Activated CD4-positive, alpha-beta T cell treated with anti-CD3 and anti-CD28 coated beads for 36 hours (primary cell): ENCODE measurements around the gene SUCNR1. TPM values are rescaled to one million over a fixed set of nuclear protein-coding genes. Genes with fewer than 3 reads are reported as not detected.
A peak's percentile ranks its signal among the peaks of the same experiment; 100 is the strongest.
"Not testable (repeated sequence)": the region's sequence is repeated elsewhere in the genome, so short reads cannot be mapped to it uniquely, and the experiment has no call there.

Experiments used
- ATAC-seq: fragments of 200-7000 bp; cut with Tn5 transposase; one replicate; pipeline ENCODE4 v1.10.0; 2021; ENCODE audit warnings: mild to moderate bottlenecking, moderate library complexity
- CTCF ChIA-PET: fragments of 350-600 bp; sonication (Branson Sonifier 250); formaldehyde crosslinking; loops from one replicate; lab custom pipeline; 2021; ENCODE audit warnings: antibody characterized with exemption; lab: Charles Lee
- POLR2A ChIA-PET: fragments of 350-600 bp; sonication (Branson Sonifier 250); formaldehyde crosslinking; loops from one replicate; lab custom pipeline; 2021; ENCODE audit warnings: antibody characterized with exemption, inconsistent platforms; lab: Charles Lee
- DNase-seq: peaks from one replicate; pipeline ENCODE4 v3.0.0-alpha.2; 2020
- H3K27ac Mint-ChIP-seq: one replicate; pipeline ENCODE4 v1.8.0; 2021; ENCODE audit warnings: mixed read lengths
- H3K27me3 Mint-ChIP-seq: one replicate; pipeline ENCODE4 v1.8.0; 2021; ENCODE audit warnings: mixed read lengths
- H3K36me3 Mint-ChIP-seq: one replicate; pipeline ENCODE4 v1.8.0; 2021; ENCODE audit warnings: low read depth, mixed read lengths
- H3K4me1 Mint-ChIP-seq: one replicate; pipeline ENCODE4 v1.8.0; 2021; ENCODE audit warnings: mixed read lengths
- H3K4me3 Mint-ChIP-seq: one replicate; pipeline ENCODE4 v1.8.0; 2021; ENCODE audit warnings: mild to moderate bottlenecking, moderate library complexity, mixed read lengths
- H3K9me3 Mint-ChIP-seq: one replicate; pipeline ENCODE4 v1.8.0; 2021; ENCODE audit warnings: low read depth, mixed read lengths
- intact Hi-C, 2 experiments: fragments of 100-400 bp; cut with DNase I in 1 of 2; cut with micrococcal nuclease in 1 of 2; formaldehyde crosslinking; loops; one replicate each; pipeline versions ENCODE4 v1.14.2 to v1.15.1; 2022 to 2024; cut with DNase I, micrococcal nuclease
- total RNA-seq, 2 experiments: library from RNA; stranded (reverse); gene quantifications; one replicate each; pipeline ENCODE4 v1.2.3, GENCODE V29; 2021

Gene SUCNR1
- total RNA-seq, 2 experiments from 2014 or later = not detected

DNA sequence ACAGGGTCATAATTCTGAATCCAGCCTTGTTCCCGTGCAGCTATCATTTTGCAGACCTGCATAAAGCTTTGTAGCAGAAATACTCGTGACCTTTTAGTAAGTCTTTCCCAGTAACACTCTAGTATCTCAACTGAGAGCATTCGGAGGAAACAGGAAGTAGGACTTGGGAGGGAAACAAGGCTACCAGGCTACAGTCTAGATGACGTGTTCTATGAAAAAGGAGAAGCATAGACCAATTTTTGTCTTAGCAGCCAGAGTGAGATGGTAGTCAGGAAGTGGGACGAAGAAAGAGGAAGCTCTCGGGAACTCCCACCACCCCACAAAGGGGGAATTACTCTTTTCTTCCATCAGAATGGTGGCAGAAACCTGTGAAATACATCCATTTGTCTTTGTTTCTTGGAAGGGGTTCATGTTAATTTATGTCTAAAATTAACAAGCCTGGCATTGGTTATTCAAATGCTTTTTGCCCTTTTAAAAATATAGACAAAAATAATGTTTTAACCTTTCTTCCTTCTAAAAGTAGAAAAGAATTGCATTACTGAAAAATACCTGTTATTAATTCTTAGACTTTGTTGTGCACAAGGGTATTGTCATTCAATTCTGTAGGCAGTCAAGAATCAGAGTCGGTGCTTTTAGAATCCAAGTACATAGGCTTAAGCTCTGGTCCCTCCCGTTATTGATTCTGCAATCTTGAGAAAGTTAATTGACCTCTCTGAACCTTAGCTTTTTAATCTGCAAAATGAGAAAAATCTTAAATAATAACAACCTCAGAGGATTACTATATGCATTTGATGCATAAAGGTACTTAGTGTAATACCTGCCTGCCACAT is 1.6 kb upstream of the SUCNR1 start:
- POLR2A ChIA-PET = no interaction called here
- DNase-seq (no peak), ATAC-seq (peak; percentile 36)
- H3K4me3 Mint-ChIP-seq = no peak overlapping the region
- CTCF ChIA-PET = interaction anchor here (0.5 to 0.7 kb wide), 3 partner anchors 140 to 431 kb away, joined by 3 read pairs; no protein-coding TSS in a partner anchor
- intact Hi-C loops = no loop called here
- no peaks in the 10 kb centered on the region for H3K9me3 Mint-ChIP-seq
- H3K4me1 Mint-ChIP-seq = peaks cover 12% of the 10 kb centered on the region
- no peaks in the 10 kb centered on the region for H3K36me3 Mint-ChIP-seq
- H3K27me3 Mint-ChIP-seq = peaks cover 3% of the 10 kb centered on the region
- no peak overlapping the region for H3K27ac Mint-ChIP-seq

DNA sequence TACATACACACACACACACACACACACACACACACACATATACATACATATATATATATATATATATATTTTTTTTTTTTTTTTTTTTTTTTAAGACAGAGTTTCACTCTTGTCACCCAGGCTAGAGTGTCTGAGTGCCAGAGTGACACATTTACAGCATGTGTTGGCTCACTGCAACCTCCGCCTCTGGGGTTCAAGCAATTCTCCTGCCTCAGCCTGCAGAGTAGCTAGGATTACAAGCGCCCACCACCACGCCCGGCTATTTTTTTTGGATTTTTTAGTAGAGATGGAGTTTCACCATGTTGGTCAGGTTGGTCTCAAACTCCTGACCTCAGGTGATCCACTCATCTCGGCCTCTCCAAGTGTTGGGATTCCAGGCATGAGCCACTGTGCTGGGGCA is 636 bp downstream of the SUCNR1 start:
- H3K9me3 Mint-ChIP-seq, H3K27me3 Mint-ChIP-seq, H3K27ac Mint-ChIP-seq, H3K36me3 Mint-ChIP-seq, CTCF ChIA-PET, DNase-seq, ATAC-seq, intact Hi-C loops, POLR2A ChIA-PET, H3K4me3 Mint-ChIP-seq: not testable (repeated sequence)
- peaks cover 12% of the 10 kb centered on the region for H3K4me1 Mint-ChIP-seq

DNA sequence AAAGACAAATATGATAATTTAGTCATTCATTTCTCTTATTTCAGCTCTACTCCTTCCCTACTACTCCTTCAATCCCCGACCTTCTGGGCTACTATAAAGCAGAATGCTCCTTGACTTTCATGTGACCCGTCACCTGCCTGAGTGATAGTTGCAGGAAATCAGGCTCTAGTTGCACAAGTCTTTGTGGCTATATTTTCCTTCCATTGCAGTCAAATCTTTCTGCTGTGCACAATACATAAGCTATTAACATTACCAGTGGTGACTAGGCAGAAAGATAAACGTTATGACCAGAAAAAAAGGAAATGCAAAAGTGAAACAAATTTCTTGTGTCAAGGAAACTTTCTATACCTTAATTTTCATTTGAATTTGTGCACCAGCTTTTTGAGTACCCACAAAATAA is 2.3 kb downstream of the SUCNR1 start:
- intact Hi-C loops = no loop called here
- ChIA-PET CTCF (interaction anchor here (0.8 kb wide), 1 partner anchor 36 kb away, joined by 3 read pairs; no protein-coding TSS in a partner anchor), POLR2A (no interaction called here)
- DNase-seq = no peak
- H3K27ac Mint-ChIP-seq = no peak overlapping the region
- H3K27me3 Mint-ChIP-seq = peaks cover 3% of the 10 kb centered on the region
- H3K9me3 Mint-ChIP-seq = no peaks in the 10 kb centered on the region
- ATAC-seq = no peak
- peaks cover 16% of the 10 kb centered on the region for H3K4me1 Mint-ChIP-seq
- H3K36me3 Mint-ChIP-seq = no peaks in the 10 kb centered on the region
- no peak overlapping the region for H3K4me3 Mint-ChIP-seq

DNA sequence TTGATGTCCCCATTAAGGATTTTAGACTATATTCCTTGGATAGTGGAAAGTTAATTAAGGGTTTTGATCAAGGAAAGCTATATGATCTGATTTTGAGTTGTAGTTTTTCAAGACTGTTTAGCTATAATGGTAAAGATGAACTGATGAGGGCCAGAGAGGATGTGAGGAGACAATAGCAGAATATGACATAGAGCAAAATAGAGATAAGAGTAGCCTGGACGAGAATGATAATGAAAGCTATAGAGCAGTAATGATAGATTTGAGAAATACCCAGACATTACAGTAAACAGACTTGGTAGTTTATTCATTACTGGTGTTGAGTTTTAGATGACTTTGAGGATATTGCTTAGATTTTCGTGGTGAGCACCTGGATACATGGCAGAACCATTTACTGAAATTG is 3.8 kb downstream of the SUCNR1 start:
- Mint-ChIP-seq H3K9me3 (no peaks in the 10 kb centered on the region), H3K4me1 (peaks cover 9% of the 10 kb centered on the region), H3K36me3 (no peaks in the 10 kb centered on the region), H3K27me3 (peaks cover 3% of the 10 kb centered on the region), H3K27ac (no peak overlapping the region), H3K4me3 (no peak overlapping the region)
- ChIA-PET CTCF (interaction anchor here (1.2 kb wide), 1 partner anchor 17 kb away, joined by 3 read pairs; no protein-coding TSS in a partner anchor), POLR2A (no interaction called here)
- ATAC-seq = no peak
- intact Hi-C loops = no loop called here
- no peak for DNase-seq

DNA sequence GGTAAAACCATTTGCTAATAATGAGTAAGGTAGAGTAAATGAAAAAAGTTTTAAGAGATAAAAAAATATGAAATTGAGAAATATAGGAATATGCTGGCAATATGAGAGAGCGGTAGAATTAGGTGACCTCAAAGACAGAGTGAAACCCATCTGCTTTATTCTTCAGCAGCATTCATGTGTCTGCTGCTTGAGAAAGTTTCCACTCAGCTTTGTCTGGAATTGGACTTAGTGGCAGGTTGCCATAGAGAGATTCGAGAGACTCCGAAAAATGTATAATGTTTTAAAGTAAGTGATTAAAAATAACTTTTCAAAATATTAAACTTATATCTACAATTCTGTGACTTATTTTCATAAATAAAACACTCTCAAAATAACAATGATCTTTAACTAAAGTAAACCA is 5.0 kb downstream of the SUCNR1 start:
- ChIA-PET POLR2A (no interaction called here), CTCF (no interaction called here)
- H3K4me1 Mint-ChIP-seq = peaks cover 9% of the 10 kb centered on the region
- no peaks in the 10 kb centered on the region for H3K9me3 Mint-ChIP-seq
- intact Hi-C loops = no loop called here
- H3K36me3 Mint-ChIP-seq = no peaks in the 10 kb centered on the region
- peaks cover 3% of the 10 kb centered on the region for H3K27me3 Mint-ChIP-seq
- no peak for ATAC-seq
- no peak for DNase-seq
- H3K27ac Mint-ChIP-seq = no peak overlapping the region
- no peak overlapping the region for H3K4me3 Mint-ChIP-seq

DNA sequence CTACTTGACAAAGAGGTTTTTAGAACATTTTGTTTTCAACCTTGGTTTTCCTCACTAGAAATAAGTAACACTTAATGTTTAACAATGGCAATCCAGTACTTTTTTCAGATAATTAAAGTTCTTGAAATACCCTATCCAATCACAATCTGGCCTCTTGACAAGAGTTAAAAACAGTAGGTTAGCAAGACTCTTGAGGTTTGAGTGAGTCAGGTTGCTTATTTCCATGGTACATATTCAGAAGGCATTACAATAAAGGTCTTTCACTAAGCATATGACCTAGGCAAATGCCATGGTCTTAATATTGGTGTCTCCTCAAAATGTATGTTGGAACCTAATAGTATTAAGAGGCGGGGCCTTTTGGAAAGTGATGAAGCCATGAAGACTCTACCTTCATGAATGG is 5.6 kb downstream of the SUCNR1 start:
- no peak for ATAC-seq
- Mint-ChIP-seq H3K27ac (no peak overlapping the region), H3K9me3 (no peaks in the 10 kb centered on the region), H3K36me3 (no peaks in the 10 kb centered on the region), H3K4me1 (peaks cover 9% of the 10 kb centered on the region), H3K4me3 (no peak overlapping the region), H3K27me3 (peaks cover 3% of the 10 kb centered on the region)
- ChIA-PET CTCF (no interaction called here), POLR2A (no interaction called here)
- no peak for DNase-seq
- intact Hi-C loops = no loop called here

DNA sequence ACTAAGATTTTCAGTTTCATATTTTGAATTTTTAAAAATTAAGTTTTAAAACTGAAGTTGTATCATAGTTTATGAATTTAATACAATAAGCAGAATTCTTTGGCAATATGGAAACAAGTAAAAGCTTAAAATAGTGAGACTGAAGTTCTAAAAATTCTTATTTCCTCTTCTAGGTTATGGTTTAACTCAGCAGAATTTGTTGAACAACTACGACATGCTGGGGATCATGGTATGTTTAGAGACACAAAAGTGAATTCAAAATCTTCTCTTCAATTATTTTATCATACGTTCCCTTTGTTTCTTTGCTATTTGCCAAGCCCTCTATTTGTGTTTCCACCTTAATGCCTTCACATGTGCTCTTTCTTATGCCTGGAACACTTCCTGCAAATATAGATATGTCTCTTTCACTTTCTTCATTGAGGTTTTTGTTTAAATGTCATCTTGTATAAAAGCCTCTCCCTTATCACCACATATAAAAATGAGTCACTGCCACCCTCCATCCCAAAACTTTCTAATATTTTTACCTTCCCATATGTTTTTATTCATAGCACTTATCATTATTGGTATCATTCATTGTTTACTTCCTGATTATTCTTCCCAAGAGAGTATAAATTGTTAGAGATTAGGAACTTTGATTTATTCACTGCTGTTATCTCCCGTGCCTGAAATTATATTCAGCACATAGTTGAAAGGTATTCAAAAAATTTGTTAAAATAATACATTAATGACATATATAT is 6.4 kb downstream of the SUCNR1 start:
- H3K9me3 Mint-ChIP-seq = no peaks in the 10 kb centered on the region
- no peak overlapping the region for H3K27ac Mint-ChIP-seq
- DNase-seq (no peak), ATAC-seq (no peak)
- ChIA-PET POLR2A (no interaction called here), CTCF (no interaction called here)
- intact Hi-C loops = no loop called here
- no peak overlapping the region for H3K4me3 Mint-ChIP-seq
- peaks cover 3% of the 10 kb centered on the region for H3K27me3 Mint-ChIP-seq
- H3K4me1 Mint-ChIP-seq = peaks cover 9% of the 10 kb centered on the region
- H3K36me3 Mint-ChIP-seq = no peaks in the 10 kb centered on the region

DNA sequence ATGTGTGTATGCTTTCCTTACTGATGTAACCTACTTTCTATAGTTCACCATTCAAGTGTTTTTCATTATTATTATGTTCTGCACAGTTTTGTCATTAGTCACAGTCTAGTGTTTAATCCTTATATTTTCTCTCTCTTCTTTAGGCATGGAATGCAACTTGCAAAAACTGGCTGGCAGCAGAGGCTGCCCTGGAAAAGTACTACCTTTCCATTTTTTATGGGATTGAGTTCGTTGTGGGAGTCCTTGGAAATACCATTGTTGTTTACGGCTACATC is 6.9 kb downstream of the SUCNR1 start:
- Mint-ChIP-seq H3K4me3 (no peak overlapping the region), H3K9me3 (no peaks in the 10 kb centered on the region), H3K27ac (no peak overlapping the region), H3K27me3 (peaks cover 3% of the 10 kb centered on the region), H3K36me3 (no peaks in the 10 kb centered on the region), H3K4me1 (peaks cover 9% of the 10 kb centered on the region)
- CTCF ChIA-PET = no interaction called here
- ATAC-seq (no peak), DNase-seq (no peak)
- POLR2A ChIA-PET = no interaction called here
- intact Hi-C loops = no loop called here

DNA sequence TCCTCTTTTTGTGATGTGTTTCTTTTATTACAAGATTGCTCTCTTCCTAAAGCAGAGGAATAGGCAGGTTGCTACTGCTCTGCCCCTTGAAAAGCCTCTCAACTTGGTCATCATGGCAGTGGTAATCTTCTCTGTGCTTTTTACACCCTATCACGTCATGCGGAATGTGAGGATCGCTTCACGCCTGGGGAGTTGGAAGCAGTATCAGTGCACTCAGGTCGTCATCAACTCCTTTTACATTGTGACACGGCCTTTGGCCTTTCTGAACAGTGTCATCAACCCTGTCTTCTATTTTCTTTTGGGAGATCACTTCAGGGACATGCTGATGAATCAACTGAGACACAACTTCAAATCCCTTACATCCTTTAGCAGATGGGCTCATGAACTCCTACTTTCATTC is 7.7 kb downstream of the SUCNR1 start:
- ATAC-seq (no peak), DNase-seq (no peak)
- Mint-ChIP-seq H3K36me3 (no peaks in the 10 kb centered on the region), H3K4me3 (no peak overlapping the region), H3K27me3 (no peaks in the 10 kb centered on the region), H3K9me3 (no peaks in the 10 kb centered on the region), H3K4me1 (peaks cover 4% of the 10 kb centered on the region), H3K27ac (no peak overlapping the region)
- intact Hi-C loops = no loop called here
- POLR2A ChIA-PET = no interaction called here
- CTCF ChIA-PET = no interaction called here

DNA sequence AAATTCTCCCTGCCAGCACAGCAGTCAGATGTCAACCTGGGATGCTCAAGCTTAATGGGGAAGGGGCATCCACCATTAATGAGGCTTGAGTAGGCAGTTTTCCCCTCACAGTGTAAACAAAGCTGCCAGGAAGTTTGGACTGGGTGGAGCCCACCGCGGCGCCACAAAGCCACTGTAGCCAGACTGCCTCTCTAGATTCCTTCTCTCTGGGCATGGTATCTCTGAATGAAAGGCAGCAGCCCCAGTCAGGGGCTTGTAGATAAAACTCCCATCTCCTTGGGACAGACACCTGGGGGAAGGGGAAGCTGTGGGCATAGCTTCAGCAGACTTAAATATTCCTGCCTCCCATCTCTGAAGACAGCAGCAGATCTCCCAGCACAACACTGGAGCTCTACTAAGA is 12.0 kb downstream of the SUCNR1 start:
- H3K4me1 Mint-ChIP-seq, ATAC-seq, CTCF ChIA-PET, H3K27ac Mint-ChIP-seq, H3K4me3 Mint-ChIP-seq, H3K9me3 Mint-ChIP-seq, intact Hi-C loops, POLR2A ChIA-PET, DNase-seq, H3K36me3 Mint-ChIP-seq, H3K27me3 Mint-ChIP-seq: not testable (repeated sequence)

DNA sequence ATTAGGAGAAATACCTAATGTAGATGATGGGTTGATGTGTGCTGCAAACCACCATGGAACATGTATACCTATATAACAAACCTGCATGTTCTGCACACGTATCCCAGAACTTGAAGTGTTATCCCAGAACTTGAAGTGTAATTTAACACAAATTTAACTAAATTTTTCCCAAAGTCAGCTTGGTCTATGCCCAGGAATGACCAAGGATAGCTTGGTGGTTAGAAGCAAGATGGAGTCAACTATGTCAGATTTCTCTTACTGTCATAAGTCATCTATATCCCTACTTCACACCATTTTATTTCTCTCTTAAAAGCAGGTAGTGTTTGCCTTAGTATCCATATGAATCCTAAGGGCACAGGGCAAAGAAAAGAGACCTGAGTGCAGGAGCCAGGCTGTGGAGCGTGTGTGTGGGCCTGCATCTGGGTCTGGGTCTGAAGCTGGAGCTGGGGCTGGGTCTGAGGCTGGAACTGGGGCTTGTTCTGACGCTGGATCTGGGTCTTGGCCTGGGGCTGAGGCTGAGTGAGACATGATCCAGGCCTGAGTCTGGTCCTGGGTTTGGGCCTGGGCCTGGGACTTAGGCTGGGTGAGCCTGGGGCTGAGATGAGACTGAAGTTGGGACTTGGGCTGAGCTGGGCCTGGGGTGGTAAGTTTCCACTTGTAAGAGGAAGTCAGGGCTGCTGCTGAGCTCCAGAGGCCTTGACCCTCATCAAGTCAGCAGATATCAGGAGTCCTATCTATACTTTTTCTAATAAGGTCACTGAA is 14.2 kb downstream of the SUCNR1 start:
- H3K4me1 Mint-ChIP-seq, DNase-seq, H3K4me3 Mint-ChIP-seq, POLR2A ChIA-PET, H3K27me3 Mint-ChIP-seq, ATAC-seq, CTCF ChIA-PET, H3K36me3 Mint-ChIP-seq, H3K9me3 Mint-ChIP-seq, H3K27ac Mint-ChIP-seq, intact Hi-C loops: not testable (repeated sequence)
